ENCODE measurements around the gene FIGN. TPM values are rescaled to one million over a fixed set of nuclear protein-coding genes. Genes with fewer than 3 reads are reported as not detected.

FIGN gene
- total RNA-seq, 1 experiment from 2014 or later: not detected

GRCh38 chr2:163613266-163613731 lies 122.5 kb downstream of the FIGN start (continued):
- TF ChIP-seq ZBTB33 (IDR thresholded peaks at IDR 0.05; ENCODE audit: extremely low read depth, insufficient replicate concordance, low read length): no peak
- no peak for TF ChIP-seq SIN3A (IDR thresholded peaks at IDR 0.05; ENCODE audit: low read depth)
- TF ChIP-seq RAD21 (IDR thresholded peaks at IDR 0.05; ENCODE audit: low read depth): no peak
- TF ChIP-seq FOSL1 (IDR thresholded peaks at IDR 0.05; ENCODE audit: low read depth): no peak
- TF ChIP-seq ZNF274 (IDR thresholded peaks at IDR 0.05; ENCODE audit: low read depth, low read length): no peak
- no peak for TF ChIP-seq ZFX (IDR thresholded peaks at IDR 0.05)
- TF ChIP-seq CBX3 (IDR thresholded peaks at IDR 0.05; ENCODE audit: low read depth): no peak
- TF ChIP-seq YY1 (IDR thresholded peaks at IDR 0.05; ENCODE audit: extremely low read depth, insufficient replicate concordance, low read depth, low read length): no peak
- no peak for TF ChIP-seq EZH2 (IDR thresholded peaks at IDR 0.05)

GRCh38 chr2:163612332-163612731 lies 123.5 kb downstream of the FIGN start:
- DNase-seq (ENCODE audit: low read depth, low spot score) (no peak), ATAC-seq (no peak)
- intact Hi-C loops (cut with micrococcal nuclease): loop anchor here (5.0 kb wide), 1 partner anchor 265 kb away; no protein-coding TSS in a partner anchor
- no peak overlapping the region for H3K4me3 ChIP-seq (replicated peaks in 1 of 2; ENCODE audit: low read depth in 1 of 2, low read length in 2 of 2)
- RAD21 ChIA-PET (ENCODE audit: low non-redundant PET in 1 of 2, low total read pairs in 2 of 2, uncharacterized antibody in 2 of 2, unreplicated experiment in 2 of 2): no interaction called here
- no peaks in the 10 kb centered on the region for H3K9me3 ChIP-seq (ENCODE audit: control insufficient read depth in 1 of 2, insufficient read depth in 1 of 2, low read depth in 1 of 2, low read length in 2 of 2)
- no peaks in the 10 kb centered on the region for H3K79me2 ChIP-seq (ENCODE audit: insufficient read depth, low read length)
- H3K4me2 ChIP-seq (ENCODE audit: low read length): no peak overlapping the region
- TF ChIP-seq SP1 (IDR thresholded peaks at IDR 0.05; ENCODE audit: low read depth) (no peak), REST (IDR thresholded peaks at IDR 0.05; ENCODE audit: low read depth) (no peak), SRF (IDR thresholded peaks at IDR 0.05; ENCODE audit: low read depth) (no peak), EZH2 (IDR thresholded peaks at IDR 0.05) (no peak), TCF7L2 (IDR thresholded peaks at IDR 0.05; ENCODE audit: borderline replicate concordance, extremely low read depth, insufficient read depth, insufficient read length) (no peak), YY1 (IDR thresholded peaks at IDR 0.05; ENCODE audit: extremely low read depth, insufficient replicate concordance, low read depth, low read length) (no peak), EGR1 (IDR thresholded peaks at IDR 0.05; ENCODE audit: low read depth) (no peak), ATF3 (IDR thresholded peaks at IDR 0.05) (no peak), POLR2A (IDR thresholded peaks at IDR 0.05; ENCODE audit: borderline replicate concordance, extremely low read depth, insufficient read depth, insufficient read length) (no peak), POLR2AphosphoS5 (IDR thresholded peaks at IDR 0.05; ENCODE audit: low read depth, low read length) (no peak)
- H3K4me1 ChIP-seq (ENCODE audit: control insufficient read depth in 1 of 2, insufficient read depth in 2 of 2, low read length in 2 of 2): no peaks in the 10 kb centered on the region
- no peak overlapping the region for H3K27ac ChIP-seq (ENCODE audit: low read depth, low read length)
- H3K36me3 ChIP-seq (ENCODE audit: control insufficient read depth in 1 of 2, insufficient read depth in 2 of 2, low read length in 2 of 2): no peaks in the 10 kb centered on the region
- H4K20me1 ChIP-seq (ENCODE audit: insufficient read depth): no peaks in the 10 kb centered on the region
- H3K9ac ChIP-seq (ENCODE audit: low read length): no peak overlapping the region
- no TSS peak for BruUV-seq (replicated peaks)
- H3K27me3 ChIP-seq (ENCODE audit: insufficient read depth, low read length): peaks cover 39% of the 10 kb centered on the region
- POLR2A ChIA-PET: no interaction called here
- no peaks in the 10 kb centered on the region for H3K9me2 ChIP-seq (ENCODE audit: insufficient read depth)
- no peak overlapping the region for H2AFZ ChIP-seq (ENCODE audit: low read depth, low read length, poor library complexity, severe bottlenecking)
- CTCF ChIA-PET: no interaction called here

All from HCT116 (cell line).